ENCODE data around the gene UCN.

GRCh38 chr2:27261926-27262298 lies 46.3 kb downstream of the UCN start:
- TF ChIP-seq POLR2AphosphoS5 (IDR thresholded peaks at IDR 0.05; ENCODE audit: low read depth, low read length) (no peak), POLR2A (IDR thresholded peaks at IDR 0.05; ENCODE audit: low read depth, low read length) (no peak), SPI1 (IDR thresholded peaks at IDR 0.05; ENCODE audit: low read depth, low read length) (no peak), TAF1 (IDR thresholded peaks at IDR 0.05; ENCODE audit: low read depth, low read length) (no peak), PAX5 (IDR thresholded peaks at IDR 0.05; ENCODE audit: insufficient read depth, low read length, severe bottlenecking) (no peak)
